Activated CD8-positive, alpha-beta memory T cell treated with anti-CD3 and anti-CD28 coated beads, Interleukin-2, amount 50 U/mL, for 4 hours (primary cell): Measurements from ENCODE around the gene MSANTD4.
"Not testable (repeated sequence)": the region's sequence is repeated elsewhere in the genome, so short reads cannot be mapped to it uniquely, and the experiment has no call there.

Experiments
- DNase-seq: peaks from one replicate; pipeline ENCODE4 v3.0.0-alpha.2; 2020

Gene MSANTD4

GRCh38 chr11:106021967-106022794, at the start of gene MSANTD4:
MSANTD4 (minus strand) TSS chr11:106022240; CDS start chr11:106010917, 11,323 bp downstream.
- DNase-seq = peak; percentile 94

GRCh38 chr11:106070606-106071005, 48.6 kb upstream of the MSANTD4 start:
- no peak for DNase-seq

GRCh38 chr11:106063009-106063408, 41.0 kb upstream of the MSANTD4 start:
- no peak for DNase-seq

- no peak for DNase-seq
These were observed 40.2 kb upstream of the MSANTD4 start for GRCh38 chr11:106061954-106062949.

- DNase-seq = no peak
These were observed 39.3 kb upstream of the MSANTD4 start for GRCh38 chr11:106061249-106061784.

GRCh38 chr11:106059617-106060016, 37.6 kb upstream of the MSANTD4 start:
- no peak for DNase-seq

GRCh38 chr11:106058377-106058776, 36.3 kb upstream of the MSANTD4 start:
- not testable (repeated sequence) for DNase-seq

GRCh38 chr11:106051103-106051502, 29.1 kb upstream of the MSANTD4 start:
- no peak for DNase-seq

- DNase-seq = no peak
These were observed 27.9 kb upstream of the MSANTD4 start for GRCh38 chr11:106049727-106050476.

GRCh38 chr11:106047631-106048030, 25.6 kb upstream of the MSANTD4 start:
- DNase-seq = no peak

GRCh38 chr11:106043540-106043939, 21.5 kb upstream of the MSANTD4 start:
- DNase-seq = no peak

GRCh38 chr11:106032861-106033260, 10.8 kb upstream of the MSANTD4 start:
- no peak for DNase-seq

- DNase-seq = no peak
These were observed 9.9 kb upstream of the MSANTD4 start for GRCh38 chr11:106031936-106032335.

- DNase-seq = no peak
These were observed 9.3 kb upstream of the MSANTD4 start for GRCh38 chr11:106031202-106031810.

- no peak for DNase-seq
These were observed 8.6 kb upstream of the MSANTD4 start for GRCh38 chr11:106030609-106031008.

GRCh38 chr11:106022795-106023275, 795 bp upstream of the MSANTD4 start:
- DNase-seq = no peak

- no peak for DNase-seq
These were observed 666 bp downstream of the MSANTD4 start for GRCh38 chr11:106021181-106021966.

GRCh38 chr11:106017093-106017492, 4.9 kb downstream of the MSANTD4 start:
- no peak for DNase-seq

GRCh38 chr11:106015066-106015465, 7.0 kb downstream of the MSANTD4 start:
- no peak for DNase-seq

GRCh38 chr11:106014620-106015019, 7.4 kb downstream of the MSANTD4 start:
- DNase-seq = no peak

GRCh38 chr11:106014035-106014434, 8.0 kb downstream of the MSANTD4 start:
- no peak for DNase-seq
